Esophagus squamous epithelium (tissue), 5 donors: Measurements from ENCODE around the gene CROCC2. TPM values are rescaled to one million over a fixed set of nuclear protein-coding genes. Genes with fewer than 3 reads are reported as not detected.
A peak's percentile ranks its signal among the peaks of the same experiment; 100 is the strongest.

Source experiments
- DNase-seq: peaks from one replicate; lab custom pipeline; 2025; lab: John Stamatoyannopoulos, UW
- H3K27ac ChIP-seq, 4 donors: fragments of 200-600 bp; sonication (generic); one replicate each; pipeline ENCODE4 v1.5.1; 2016 to 2019; ENCODE audit warnings: mild to moderate bottlenecking in 1 of 4
- H3K27me3 ChIP-seq, 4 donors: fragments of 200-600 bp; sonication (generic); 1 replicate in 3 of 4; 2 replicates in 1 of 4; pipeline versions ENCODE4 v1.5.1 to v1.6.0; 2017 to 2021; ENCODE audit warnings: antibody characterized with exemption in 1 of 4
- H3K36me3 ChIP-seq, 3 donors: fragments of 200-600 bp; sonication (generic); one replicate each; pipeline ENCODE4 v1.5.1; 2016 to 2019
- H3K4me1 ChIP-seq, 3 donors: fragments of 200-600 bp; sonication (generic); one replicate each; pipeline ENCODE4 v1.5.1; 2017 to 2019
- H3K4me3 ChIP-seq, 4 donors: fragments of 200-600 bp; sonication (generic); 1 replicate in 3 of 4; 2 replicates in 1 of 4; pipeline ENCODE4 v1.5.1; 2016 to 2019; ENCODE audit warnings: mild to moderate bottlenecking in 2 of 4, moderate library complexity in 1 of 4
- H3K9me3 ChIP-seq, 3 donors: fragments of 200-600 bp; sonication (generic); one replicate each; pipeline ENCODE4 v1.5.1; 2016 to 2019
- CTCF ChIP-seq, 6 experiments: fragments of 450-650 bp in 4 of 6; fragments of 200-600 bp in 2 of 6; sonication (generic) in 2 of 6; IDR thresholded peaks; one replicate each; pipeline ENCODE4 v1.5.1; 2016 to 2019; ENCODE audit warnings: antibody characterized with exemption in 6 of 6, mild to moderate bottlenecking in 4 of 6, moderate library complexity in 4 of 6
- POLR2A ChIP-seq, 4 donors: fragments of 450-650 bp; IDR thresholded peaks; one replicate each; pipeline ENCODE4 v1.6.1; 2017; ENCODE audit warnings: antibody characterized with exemption in 4 of 4, mild to moderate bottlenecking in 4 of 4, moderate library complexity in 3 of 4
- WGBS, 2 donors: methylation state at CpG; one replicate each; pipeline ENCODE4 v1.1.5; 2018; 5-methylcytosine and 5-hydroxymethylcytosine counted together
- intact Hi-C: fragments of 100-400 bp; cut with DNase I; formaldehyde crosslinking; loops from one replicate; pipeline ENCODE4 v1.15.0; 2022
- total RNA-seq, 4 donors: library from RNA; depleted of rRNA; stranded (reverse); fragments of >200 nt; gene quantifications; one replicate each; pipeline ENCODE4 v1.1.0, GENCODE V29; 2016
- donor health status: DM: yes; HTN: yes; CAD: no.

CROCC2 gene
- total RNA-seq, 4 donors from 2014 or later = not detected

GRCh38 chr2:241007111-241007510 lies 101.0 kb downstream of the CROCC2 start:
- intact Hi-C loops = no loop called here
- DNase-seq = no peak
- H3K27me3 ChIP-seq = peaks cover 0 to 50% (median 0%) of the 10 kb centered on the region in 4 donors
- H3K36me3 ChIP-seq = peaks cover 0 to 14% (median 0%) of the 10 kb centered on the region in 3 donors
- no peak overlapping the region for H3K4me3 ChIP-seq
- WGBS, 2 donors = 88 to 92% methylated on average over 7 of the region's 7 CpGs
- H3K9me3 ChIP-seq = peaks cover 0 to 25% (median 24%) of the 10 kb centered on the region in 3 donors
- TF ChIP-seq POLR2A (IDR thresholded peaks at IDR 0.05) (no peak), CTCF (IDR thresholded peaks at IDR 0.05) (no peak)
- no peak overlapping the region for H3K27ac ChIP-seq
- H3K4me1 ChIP-seq = peaks cover 14 to 45% (median 39%) of the 10 kb centered on the region in 3 donors

GRCh38 chr2:241007880-241008710 lies 102.0 kb downstream of the CROCC2 start:
- 19 to 73% methylated on average over 4 to 9 of the region's 20 CpGs for WGBS, 2 donors
- TF ChIP-seq CTCF (IDR thresholded peaks at IDR 0.05) (no peak), POLR2A (IDR thresholded peaks at IDR 0.05) (no peak)
- intact Hi-C loops = no loop called here
- Histone ChIP-seq H3K27me3 (peaks cover 0 to 53% (median 0%) of the 10 kb centered on the region in 4 donors), H3K36me3 (peaks cover 0 to 12% (median 0%) of the 10 kb centered on the region in 3 donors), H3K9me3 (peaks cover 0 to 25% (median 24%) of the 10 kb centered on the region in 3 donors), H3K4me3 (no peak overlapping the region), H3K27ac (no peak overlapping the region), H3K4me1 (peaks cover 14 to 47% (median 39%) of the 10 kb centered on the region in 3 donors)
- DNase-seq = no peak

- no peak for TF ChIP-seq CTCF (IDR thresholded peaks at IDR 0.05)
- TF ChIP-seq POLR2A (IDR thresholded peaks at IDR 0.05) = no peak
- peaks cover 0 to 6% (median 0%) of the 10 kb centered on the region in 3 donors for H3K36me3 ChIP-seq
- intact Hi-C loops = no loop called here
- H3K27ac ChIP-seq = peak overlapping the region in 1 of 4 donors; percentile 10
- peaks cover 0 to 53% (median 0%) of the 10 kb centered on the region in 4 donors for H3K27me3 ChIP-seq
- no peak overlapping the region for H3K4me3 ChIP-seq
- peaks cover 14 to 47% (median 39%) of the 10 kb centered on the region in 3 donors for H3K4me1 ChIP-seq
- DNase-seq = no peak
- peaks cover 0 to 19% (median 18%) of the 10 kb centered on the region in 3 donors for H3K9me3 ChIP-seq
- WGBS, 2 donors = 92% methylated on average over 2 of the region's 7 CpGs; no CpG with 5 or more reads in 1 of the 2 donors
Observed at GRCh38 chr2:241008711-241009121, 102.6 kb downstream of the CROCC2 start.

GRCh38 chr2:241009191-241009590 lies 103.1 kb downstream of the CROCC2 start:
- H3K4me3 ChIP-seq = peak overlapping the region in 1 of 4 donors; percentile 49
- DNase-seq = no peak
- H3K27me3 ChIP-seq = peaks cover 0 to 53% (median 0%) of the 10 kb centered on the region in 4 donors
- WGBS, 2 donors = 76 to 96% methylated on average over 2 of the region's 2 CpGs
- H3K4me1 ChIP-seq = peaks cover 14 to 47% (median 39%) of the 10 kb centered on the region in 3 donors
- peak overlapping the region; percentile 45 to 79 (median 64) for H3K27ac ChIP-seq
- intact Hi-C loops = no loop called here
- peaks cover 0 to 4% (median 0%) of the 10 kb centered on the region in 3 donors for H3K36me3 ChIP-seq
- TF ChIP-seq POLR2A (IDR thresholded peaks at IDR 0.05) (no peak), CTCF (IDR thresholded peaks at IDR 0.05) (no peak)
- peaks cover 0 to 14% (median 13%) of the 10 kb centered on the region in 3 donors for H3K9me3 ChIP-seq
